ENCODE data around the gene XAB2.
A peak's percentile ranks its signal among the peaks of the same experiment; 100 is the strongest.

XAB2 gene

DNA sequence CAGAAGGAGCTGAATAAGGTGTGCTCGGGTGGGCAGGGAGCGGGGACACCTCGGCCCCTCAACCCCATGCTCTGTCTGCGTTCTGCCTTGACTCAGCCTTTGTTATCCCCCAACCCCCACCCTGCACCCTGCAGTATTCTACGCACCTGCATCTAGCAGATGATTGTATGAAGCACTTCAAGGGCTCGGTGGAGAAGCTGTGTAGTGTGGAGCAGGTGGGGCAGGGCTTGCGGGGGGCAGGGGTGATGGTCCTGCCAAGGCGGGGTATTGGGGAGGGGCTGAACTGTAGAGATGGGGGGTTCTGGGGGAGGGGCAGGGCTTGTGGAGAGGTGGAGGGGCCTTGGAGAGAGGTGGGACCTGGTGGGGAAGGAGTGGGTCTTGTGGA is 13.7 kb upstream of the XAB2 start:
- no peak overlapping the region for H3K4me3 ChIP-seq (ENCODE audit: low read length)
- no peak for DNase-seq (ENCODE audit: low read depth)
- TF ChIP-seq, protein P1, sequence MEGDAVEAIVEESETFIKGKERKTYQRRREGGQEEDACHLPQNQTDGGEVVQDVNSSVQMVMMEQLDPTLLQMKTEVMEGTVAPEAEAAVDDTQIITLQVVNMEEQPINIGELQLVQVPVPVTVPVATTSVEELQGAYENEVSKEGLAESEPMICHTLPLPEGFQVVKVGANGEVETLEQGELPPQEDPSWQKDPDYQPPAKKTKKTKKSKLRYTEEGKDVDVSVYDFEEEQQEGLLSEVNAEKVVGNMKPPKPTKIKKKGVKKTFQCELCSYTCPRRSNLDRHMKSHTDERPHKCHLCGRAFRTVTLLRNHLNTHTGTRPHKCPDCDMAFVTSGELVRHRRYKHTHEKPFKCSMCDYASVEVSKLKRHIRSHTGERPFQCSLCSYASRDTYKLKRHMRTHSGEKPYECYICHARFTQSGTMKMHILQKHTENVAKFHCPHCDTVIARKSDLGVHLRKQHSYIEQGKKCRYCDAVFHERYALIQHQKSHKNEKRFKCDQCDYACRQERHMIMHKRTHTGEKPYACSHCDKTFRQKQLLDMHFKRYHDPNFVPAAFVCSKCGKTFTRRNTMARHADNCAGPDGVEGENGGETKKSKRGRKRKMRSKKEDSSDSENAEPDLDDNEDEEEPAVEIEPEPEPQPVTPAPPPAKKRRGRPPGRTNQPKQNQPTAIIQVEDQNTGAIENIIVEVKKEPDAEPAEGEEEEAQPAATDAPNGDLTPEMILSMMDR (conservative IDR thresholded peaks at IDR 0.05; ENCODE audit: low read depth, low read length): no peak

DNA sequence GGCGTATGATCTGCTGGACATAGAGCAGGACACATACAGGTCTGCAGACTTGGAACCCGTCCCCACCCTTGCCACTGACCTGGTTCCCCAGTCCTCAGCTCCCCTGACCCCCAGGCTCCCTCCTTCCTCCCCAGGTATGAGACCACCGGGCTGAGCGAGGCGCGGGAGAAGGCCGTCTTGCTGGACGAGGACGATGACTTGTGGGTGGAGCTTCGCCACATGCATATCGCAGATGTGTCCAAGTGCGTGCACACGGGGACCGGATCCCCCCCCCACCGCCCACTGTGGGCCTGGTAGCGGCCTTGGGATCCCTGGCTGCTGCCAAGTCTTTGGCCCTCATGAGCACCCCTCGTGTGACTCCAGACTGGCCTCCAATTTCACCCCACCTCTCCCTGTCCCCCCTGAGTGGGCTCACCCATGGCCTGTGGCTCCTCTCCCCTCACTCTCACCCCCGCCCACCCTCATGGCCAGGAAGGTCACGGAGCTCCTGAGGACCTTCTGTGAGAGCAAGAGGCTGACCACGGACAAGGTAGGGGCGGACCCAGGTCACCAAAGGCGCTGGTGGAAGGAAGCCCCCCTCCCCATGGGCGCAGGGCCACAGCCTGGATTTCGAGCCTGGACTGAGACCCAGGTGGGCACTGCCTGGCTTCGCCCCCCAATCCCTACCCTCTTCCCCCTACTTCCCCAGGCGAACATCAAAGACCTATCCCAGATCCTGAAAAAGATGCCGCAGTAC is 13.1 kb upstream of the XAB2 start:
- DNase-seq (ENCODE audit: low read depth): no peak
- TF ChIP-seq, protein P1 (conservative IDR thresholded peaks at IDR 0.05; ENCODE audit: low read depth, low read length): no peak
- H3K4me3 ChIP-seq (ENCODE audit: low read length): no peak overlapping the region

DNA sequence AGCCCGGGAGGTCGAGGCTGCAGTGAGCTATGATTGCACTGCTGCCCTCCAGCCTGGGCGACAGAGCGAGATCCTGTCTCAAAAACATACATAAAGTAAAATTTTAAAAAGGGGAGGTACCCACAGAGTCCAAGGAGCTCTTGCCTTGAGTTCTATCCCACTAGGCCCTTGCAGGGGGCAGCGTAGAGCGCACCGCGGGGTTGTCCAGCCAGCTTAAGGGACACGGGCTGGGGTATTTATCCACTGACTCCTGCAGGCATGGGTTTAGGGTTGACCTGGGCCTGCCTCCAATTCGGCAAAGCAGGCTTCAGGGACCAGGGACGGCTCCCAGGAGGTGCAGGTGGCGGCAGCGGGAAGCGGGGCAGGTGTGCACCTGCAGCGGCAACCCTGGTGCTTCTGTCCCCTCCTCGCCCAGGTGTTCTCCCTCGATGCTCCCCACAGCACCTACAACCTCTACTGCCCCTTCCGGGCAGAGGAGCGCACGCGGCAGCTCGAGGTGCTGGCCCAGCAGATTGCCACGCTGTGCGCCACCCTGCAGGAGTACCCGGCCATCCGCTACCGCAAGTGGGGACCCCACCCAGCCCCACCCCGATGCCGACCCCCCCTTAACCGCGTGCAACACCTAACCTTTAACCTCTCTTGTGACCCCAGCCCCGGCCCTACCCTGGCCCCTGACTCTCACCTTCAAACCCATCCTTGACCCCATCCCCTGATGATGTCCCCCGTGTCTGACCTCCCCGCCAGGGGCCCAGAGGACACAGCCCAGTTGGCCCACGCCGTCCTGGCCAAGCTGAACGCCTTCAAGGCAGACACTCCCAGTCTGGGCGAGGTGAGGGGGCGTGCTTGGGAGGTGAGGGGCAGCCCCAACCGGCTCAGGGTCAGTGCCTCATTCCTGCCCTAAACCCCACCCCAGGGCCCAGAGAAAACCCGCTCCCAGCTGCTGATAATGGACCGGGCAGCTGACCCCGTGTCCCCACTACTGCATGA is 12.2 kb upstream of the XAB2 start:
- TF ChIP-seq, protein P1 (conservative IDR thresholded peaks at IDR 0.05; ENCODE audit: low read depth, low read length): peak; percentile 22
- DNase-seq (ENCODE audit: low read depth): no peak

DNA sequence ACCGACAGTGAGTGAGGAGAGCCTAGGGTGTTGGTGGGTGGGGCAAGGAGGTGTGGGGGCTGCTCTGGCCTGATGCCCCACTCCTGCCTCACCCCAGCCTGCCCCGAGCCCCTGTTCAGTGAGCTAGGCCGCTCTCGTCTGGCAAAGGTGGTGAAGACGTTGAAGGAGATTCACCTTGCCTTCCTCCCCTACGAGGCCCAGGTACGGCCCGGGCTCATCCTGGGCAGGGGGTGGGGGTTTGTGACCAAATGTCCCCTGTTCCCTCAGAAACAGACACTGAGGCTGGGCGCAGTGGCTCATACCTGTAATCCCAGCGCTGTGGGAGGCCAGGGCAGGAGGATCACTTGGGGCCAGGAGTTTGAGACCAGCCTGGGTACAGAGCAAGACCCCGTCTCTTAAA is 11.5 kb upstream of the XAB2 start:
- no peak for DNase-seq (ENCODE audit: low read depth)
- TF ChIP-seq, protein P1 (conservative IDR thresholded peaks at IDR 0.05; ENCODE audit: low read depth, low read length): no peak
- no peak overlapping the region for H3K4me3 ChIP-seq (ENCODE audit: low read length)

More for the DNA sequence above, 12.2 kb upstream of the XAB2 start:
- no peak overlapping the region for H3K4me3 ChIP-seq (ENCODE audit: low read length)

DNA sequence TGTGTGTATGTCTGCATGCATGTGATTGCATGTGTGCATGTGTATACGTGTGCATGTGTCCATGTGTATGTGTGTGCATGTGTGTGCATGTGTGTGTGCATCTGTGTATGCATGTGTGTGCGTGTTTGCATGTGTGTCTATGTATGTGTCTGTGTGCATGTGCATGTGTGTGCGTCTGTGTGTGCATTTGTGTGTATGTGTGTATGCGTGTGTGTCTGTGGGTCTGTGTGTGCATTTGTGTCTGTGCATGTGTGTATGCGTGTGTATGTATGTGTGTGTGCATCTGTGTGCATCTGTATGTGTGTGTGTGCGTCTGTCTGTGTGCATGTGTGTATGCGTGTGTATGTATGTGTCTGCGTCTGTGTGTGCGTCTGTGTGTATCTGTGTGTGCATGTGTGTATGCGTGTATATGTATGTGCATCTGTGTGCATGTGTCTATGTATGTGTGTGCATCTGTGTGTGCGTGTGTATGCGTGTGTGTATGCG is 10.6 kb upstream of the XAB2 start:
- TF ChIP-seq, protein P1 (conservative IDR thresholded peaks at IDR 0.05; ENCODE audit: low read depth, low read length): no peak
- DNase-seq (ENCODE audit: low read depth): no peak
- no peak overlapping the region for H3K4me3 ChIP-seq (ENCODE audit: low read length)

DNA sequence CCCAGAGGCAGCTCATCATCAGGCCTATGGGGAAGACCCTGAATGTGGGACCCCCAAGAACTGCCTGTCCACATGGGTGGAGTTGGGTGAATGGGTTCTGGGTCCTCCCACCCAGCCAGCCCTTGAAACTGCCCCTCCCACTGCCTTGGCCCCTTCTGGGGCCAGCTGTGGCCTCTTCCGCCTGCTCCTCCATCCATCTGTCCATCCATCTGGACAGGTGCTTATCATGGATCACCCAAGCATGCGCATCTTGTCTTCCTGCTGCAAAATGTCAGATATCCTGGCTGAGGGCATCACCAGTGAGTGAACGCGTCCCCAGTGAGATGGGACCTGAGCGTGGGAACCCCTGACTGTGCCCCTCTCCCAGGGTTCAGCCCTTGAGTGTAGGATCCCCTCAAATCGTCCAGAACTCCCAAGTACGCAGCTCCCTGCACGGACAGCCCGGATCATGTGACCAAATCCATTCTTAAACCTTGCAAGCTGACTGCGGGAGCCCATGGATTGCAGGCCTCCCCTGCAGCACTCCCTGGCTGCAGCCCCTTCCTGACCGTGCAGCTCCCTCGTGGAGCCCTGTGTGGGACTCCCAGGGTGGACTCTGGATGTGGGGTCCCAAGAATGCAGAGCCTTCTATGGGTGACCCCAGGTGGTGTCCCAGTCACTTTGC is 9.6 kb upstream of the XAB2 start:
- H3K4me3 ChIP-seq (ENCODE audit: low read length): no peak overlapping the region
- TF ChIP-seq, protein P1 (conservative IDR thresholded peaks at IDR 0.05; ENCODE audit: low read depth, low read length): no peak
- no peak for DNase-seq (ENCODE audit: low read depth)
